Measurements from ENCODE around the gene MYH16.

DNA sequence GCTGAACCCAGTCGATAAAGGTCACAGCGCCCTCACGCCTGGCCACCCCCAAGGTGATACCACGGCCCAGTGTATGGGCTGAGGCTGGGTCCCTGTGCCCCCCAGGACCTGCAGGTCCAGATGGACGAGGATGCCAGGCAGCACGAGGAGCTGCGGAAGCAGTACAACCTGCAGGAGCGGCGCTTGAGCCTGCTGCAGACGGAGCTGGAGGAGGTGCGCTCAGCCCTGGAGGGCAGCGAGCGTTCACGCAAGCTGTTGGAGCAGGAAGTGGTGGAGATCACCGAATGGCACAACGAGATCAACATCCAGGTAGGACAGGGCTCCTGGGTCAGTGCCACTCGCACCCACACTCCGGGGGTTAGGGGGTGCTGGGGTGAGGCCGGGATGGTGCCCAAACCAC is 28.9 kb downstream of the MYH16 start:
- TF ChIP-seq, protein P1, sequence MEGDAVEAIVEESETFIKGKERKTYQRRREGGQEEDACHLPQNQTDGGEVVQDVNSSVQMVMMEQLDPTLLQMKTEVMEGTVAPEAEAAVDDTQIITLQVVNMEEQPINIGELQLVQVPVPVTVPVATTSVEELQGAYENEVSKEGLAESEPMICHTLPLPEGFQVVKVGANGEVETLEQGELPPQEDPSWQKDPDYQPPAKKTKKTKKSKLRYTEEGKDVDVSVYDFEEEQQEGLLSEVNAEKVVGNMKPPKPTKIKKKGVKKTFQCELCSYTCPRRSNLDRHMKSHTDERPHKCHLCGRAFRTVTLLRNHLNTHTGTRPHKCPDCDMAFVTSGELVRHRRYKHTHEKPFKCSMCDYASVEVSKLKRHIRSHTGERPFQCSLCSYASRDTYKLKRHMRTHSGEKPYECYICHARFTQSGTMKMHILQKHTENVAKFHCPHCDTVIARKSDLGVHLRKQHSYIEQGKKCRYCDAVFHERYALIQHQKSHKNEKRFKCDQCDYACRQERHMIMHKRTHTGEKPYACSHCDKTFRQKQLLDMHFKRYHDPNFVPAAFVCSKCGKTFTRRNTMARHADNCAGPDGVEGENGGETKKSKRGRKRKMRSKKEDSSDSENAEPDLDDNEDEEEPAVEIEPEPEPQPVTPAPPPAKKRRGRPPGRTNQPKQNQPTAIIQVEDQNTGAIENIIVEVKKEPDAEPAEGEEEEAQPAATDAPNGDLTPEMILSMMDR (IDR thresholded peaks at IDR 0.05; ENCODE audit: low read length) = no peak
- TF ChIP-seq EZH2phosphoT487 (IDR thresholded peaks at IDR 0.05; ENCODE audit: low read length) = no peak
